Mammary epithelial cell (primary cell): ENCODE measurements around the gene CEP290.

Experiments used
- EZH2 ChIP-seq: IDR thresholded peaks from 2 replicates; pipeline ENCODE4 v1.6.1; 2012; ENCODE audit warnings: low read length, inconsistent platforms, borderline replicate concordance
- TF ChIP-seq, protein P1 (sequence below), 2 donors: IDR thresholded peaks in 1 of 2; conservative IDR thresholded peaks in 1 of 2; 2 replicates each; pipeline ENCODE4 v1.5.1; 2011 to 2012; ENCODE audit warnings: inconsistent platforms in 2 of 2, low read length in 2 of 2, mild to moderate bottlenecking in 2 of 2, control low read depth in 1 of 2, low read depth in 1 of 2; ENCODE audit not compliant: insufficient read depth in 1 of 2; ENCODE audit errors: extremely low read depth in 1 of 2

DNA sequence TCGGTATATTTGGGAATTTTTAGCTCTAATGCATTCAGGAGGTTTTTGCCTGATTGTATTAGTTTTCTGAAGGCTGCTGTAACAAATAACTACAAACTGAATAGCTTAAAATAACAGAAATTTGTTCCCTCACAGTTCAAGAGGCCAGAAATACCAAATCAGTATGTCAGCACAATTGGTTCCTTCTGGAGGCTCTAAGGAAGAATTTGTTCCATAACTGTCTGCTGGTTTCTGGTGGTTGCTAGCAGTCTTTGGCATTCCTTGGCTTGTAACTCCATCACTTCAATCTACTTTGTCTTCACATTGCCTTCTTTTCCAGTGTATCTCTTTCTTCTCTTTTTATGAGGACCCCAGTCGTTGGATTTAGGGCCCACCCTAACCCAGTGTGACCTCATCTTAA, 21.5 kb upstream of the CEP290 start:
- TF ChIP-seq, protein P1, sequence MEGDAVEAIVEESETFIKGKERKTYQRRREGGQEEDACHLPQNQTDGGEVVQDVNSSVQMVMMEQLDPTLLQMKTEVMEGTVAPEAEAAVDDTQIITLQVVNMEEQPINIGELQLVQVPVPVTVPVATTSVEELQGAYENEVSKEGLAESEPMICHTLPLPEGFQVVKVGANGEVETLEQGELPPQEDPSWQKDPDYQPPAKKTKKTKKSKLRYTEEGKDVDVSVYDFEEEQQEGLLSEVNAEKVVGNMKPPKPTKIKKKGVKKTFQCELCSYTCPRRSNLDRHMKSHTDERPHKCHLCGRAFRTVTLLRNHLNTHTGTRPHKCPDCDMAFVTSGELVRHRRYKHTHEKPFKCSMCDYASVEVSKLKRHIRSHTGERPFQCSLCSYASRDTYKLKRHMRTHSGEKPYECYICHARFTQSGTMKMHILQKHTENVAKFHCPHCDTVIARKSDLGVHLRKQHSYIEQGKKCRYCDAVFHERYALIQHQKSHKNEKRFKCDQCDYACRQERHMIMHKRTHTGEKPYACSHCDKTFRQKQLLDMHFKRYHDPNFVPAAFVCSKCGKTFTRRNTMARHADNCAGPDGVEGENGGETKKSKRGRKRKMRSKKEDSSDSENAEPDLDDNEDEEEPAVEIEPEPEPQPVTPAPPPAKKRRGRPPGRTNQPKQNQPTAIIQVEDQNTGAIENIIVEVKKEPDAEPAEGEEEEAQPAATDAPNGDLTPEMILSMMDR (conservative IDR thresholded peaks at IDR 0.05 in 1 of 2, IDR thresholded peaks at IDR 0.05 in 1 of 2; ENCODE audit: extremely low read depth in 1 of 2, insufficient read depth in 1 of 2, low read depth in 1 of 2, low read length in 2 of 2) = no peak
- no peak for TF ChIP-seq EZH2
